T-helper 2 cell treated with Interferon-gamma antibody and Interleukin-4, amounts not matched to agents 5 μg/mL and 100 μg/mL, for 36 hours (primary cell): ENCODE measurements around the gene GDF15.

ENCODE experiments used
- DNase-seq: peaks from one replicate; pipeline ENCODE4 v3.0.0; 2021; ENCODE audit warnings: low spot score
- H3K27ac Mint-ChIP-seq: one replicate; pipeline ENCODE4 v1.8.0; 2021; ENCODE audit warnings: mild to moderate bottlenecking, mixed read lengths
- H3K27me3 Mint-ChIP-seq: one replicate; pipeline ENCODE4 v1.8.0; 2021; ENCODE audit warnings: low read depth, mixed read lengths
- H3K36me3 Mint-ChIP-seq: one replicate; pipeline ENCODE4 v1.8.0; 2021; ENCODE audit warnings: low read depth, mixed read lengths
- H3K4me1 Mint-ChIP-seq: one replicate; pipeline ENCODE4 v1.8.0; 2021; ENCODE audit warnings: low read depth, mixed read lengths
- H3K4me3 Mint-ChIP-seq: one replicate; pipeline ENCODE4 v1.8.0; 2022; ENCODE audit warnings: mild to moderate bottlenecking, moderate library complexity, mixed read lengths
- H3K9me3 Mint-ChIP-seq: one replicate; pipeline ENCODE4 v1.8.0; 2021; ENCODE audit warnings: mixed read lengths

Gene GDF15

DNA sequence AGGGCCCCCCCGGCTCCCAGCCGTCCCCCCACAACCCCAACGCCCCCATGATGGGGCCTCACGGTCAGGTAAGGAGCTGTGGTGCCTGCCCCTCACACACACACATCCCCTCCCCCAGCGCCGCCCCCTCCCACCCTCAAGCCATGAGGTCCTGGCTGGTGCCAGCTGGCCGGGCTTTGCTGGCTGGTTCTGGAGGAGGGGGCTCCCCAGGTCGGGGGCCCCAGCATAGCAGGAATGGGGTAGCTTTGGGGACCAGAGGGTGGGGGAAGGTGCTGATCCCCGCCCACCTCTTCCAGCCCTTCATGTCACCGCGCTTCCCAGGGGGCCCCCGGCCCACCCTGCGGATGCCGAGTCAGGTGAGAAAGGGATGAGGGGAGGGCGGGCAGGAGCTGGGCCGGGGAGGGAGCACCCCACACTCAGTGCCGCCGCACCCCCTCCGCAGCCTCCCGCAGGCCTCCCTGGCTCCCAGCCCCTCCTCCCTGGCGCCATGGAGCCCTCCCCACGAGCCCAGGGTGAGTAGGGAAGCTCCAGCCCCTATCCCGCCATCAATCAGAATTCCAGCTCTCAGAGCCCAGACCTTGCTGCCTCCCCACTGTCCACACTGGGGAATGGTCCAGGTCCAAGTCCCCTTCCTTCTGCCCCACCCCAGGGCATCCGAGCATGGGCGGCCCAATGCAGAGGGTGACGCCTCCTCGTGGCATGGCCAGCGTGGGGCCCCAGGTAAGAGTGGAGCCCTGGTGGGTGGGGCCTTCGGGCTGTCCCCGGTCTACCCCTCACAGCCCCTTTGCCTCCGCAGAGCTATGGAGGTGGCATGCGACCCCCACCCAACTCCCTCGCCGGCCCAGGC, 45.6 kb downstream of the GDF15 start:
- H3K4me3 Mint-ChIP-seq = no peak overlapping the region
- no peak overlapping the region for H3K27ac Mint-ChIP-seq
- H3K27me3 Mint-ChIP-seq = no peaks in the 10 kb centered on the region
- peaks cover 11% of the 10 kb centered on the region for H3K4me1 Mint-ChIP-seq
- H3K36me3 Mint-ChIP-seq = peaks cover 15% of the 10 kb centered on the region
- DNase-seq = no peak
- H3K9me3 Mint-ChIP-seq = no peaks in the 10 kb centered on the region

DNA sequence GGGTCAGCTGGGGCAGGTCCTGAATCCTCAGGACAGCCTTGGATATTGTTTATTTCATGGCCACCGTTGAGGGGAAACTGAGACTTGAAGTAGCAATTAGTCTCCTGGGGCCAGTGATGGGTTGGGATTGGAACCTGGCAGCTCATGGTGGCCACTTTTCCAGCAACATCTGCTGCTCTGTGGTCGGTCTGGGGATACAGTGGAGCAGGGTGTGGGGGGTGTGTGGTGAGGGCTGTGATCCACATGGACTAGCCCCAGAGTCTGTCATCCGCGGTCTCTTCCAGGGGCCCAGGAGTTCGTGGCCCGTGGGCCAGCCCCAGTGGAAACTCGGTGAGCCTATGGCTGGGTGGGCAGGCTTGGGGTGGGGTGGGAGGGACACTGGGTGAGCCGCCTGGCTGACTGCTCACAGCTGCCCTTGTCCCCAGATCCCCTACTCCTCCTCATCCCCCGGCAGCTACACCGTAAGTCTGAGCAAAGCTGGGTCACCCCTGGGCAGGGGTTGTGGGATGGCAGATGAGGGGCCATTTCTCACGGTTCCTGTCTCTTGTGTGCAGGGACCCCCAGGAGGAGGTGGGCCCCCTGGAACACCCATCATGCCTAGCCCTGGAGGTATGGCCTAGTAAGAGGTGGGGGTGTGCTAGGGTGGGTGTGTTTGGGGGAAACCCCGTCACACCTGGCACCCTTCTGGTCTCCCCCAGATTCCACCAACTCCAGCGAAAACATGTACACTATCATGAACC, 46.5 kb downstream of the GDF15 start:
- Mint-ChIP-seq H3K4me1 (peaks cover 11% of the 10 kb centered on the region), H3K27ac (no peak overlapping the region), H3K9me3 (no peaks in the 10 kb centered on the region), H3K36me3 (peaks cover 15% of the 10 kb centered on the region), H3K4me3 (no peak overlapping the region), H3K27me3 (no peaks in the 10 kb centered on the region)
- DNase-seq = no peak

DNA sequence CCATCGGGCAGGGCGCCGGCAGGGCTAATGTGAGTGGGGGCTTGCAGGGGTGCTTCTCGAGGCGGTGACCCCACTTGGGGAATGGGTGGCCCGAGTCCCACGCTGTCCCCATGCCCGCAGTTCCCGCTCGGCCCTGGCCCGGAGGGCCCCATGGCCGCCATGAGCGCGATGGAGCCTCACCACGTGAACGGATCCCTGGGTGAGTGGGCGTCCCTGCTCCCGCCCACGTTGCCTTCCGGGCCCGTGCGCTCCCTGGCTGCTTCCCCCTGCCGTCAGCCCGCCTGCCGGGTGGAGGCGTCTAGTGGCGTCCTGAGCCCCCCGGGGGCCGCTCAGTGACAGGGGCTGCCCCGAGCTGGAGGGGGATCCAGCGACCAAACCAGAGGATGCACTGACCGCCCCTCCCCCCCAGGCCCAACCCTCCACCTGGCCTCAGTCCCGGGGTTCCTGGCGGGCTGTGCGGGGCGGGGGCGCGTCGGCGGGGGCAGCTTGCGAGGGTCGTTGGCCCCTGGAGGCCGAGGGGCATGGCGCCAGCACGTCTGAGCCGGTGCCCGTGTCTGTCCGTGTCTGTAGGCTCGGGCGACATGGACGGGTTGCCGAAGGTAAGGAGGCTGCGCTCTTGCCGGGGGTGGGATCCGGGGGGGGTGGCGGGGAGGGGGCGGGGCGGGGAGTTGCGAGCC, 47.2 kb downstream of the GDF15 start:
- Mint-ChIP-seq H3K27me3 (no peaks in the 10 kb centered on the region), H3K9me3 (no peaks in the 10 kb centered on the region), H3K27ac (no peak overlapping the region), H3K4me1 (peaks cover 11% of the 10 kb centered on the region), H3K4me3 (no peak overlapping the region), H3K36me3 (peaks cover 15% of the 10 kb centered on the region)
- no peak for DNase-seq

DNA sequence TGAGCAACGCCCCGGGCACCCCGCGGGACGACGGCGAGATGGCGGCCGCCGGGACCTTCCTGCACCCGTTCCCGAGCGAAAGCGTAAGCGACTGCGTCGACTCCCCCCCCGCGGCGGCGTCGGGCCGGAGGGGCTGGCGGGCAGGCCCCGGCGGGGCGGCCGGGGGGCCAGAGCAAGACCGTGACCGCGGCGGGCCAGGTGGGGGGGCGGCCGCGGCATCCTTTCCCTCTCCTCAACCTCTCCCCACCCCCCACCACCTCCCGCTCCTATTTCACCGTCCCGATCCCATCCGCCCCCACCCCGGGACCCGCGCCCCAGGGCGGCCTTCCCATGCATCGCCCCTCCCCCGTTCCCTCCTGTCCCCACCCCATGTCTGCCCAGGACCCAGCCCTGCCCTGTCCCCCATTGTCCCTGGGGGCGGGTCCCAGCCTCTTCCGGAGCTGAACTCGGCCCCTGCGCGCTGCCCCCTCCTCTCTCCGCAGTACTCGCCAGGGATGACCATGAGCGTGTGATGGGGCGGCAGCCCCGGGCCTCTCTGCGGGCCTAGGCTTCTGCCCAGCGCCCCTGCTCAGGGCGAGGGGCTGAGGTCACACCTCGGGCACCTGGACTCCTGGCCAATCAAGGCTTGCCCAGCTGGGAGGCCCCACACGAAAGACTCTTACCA, 47.9 kb downstream of the GDF15 start:
- peaks cover 11% of the 10 kb centered on the region for H3K4me1 Mint-ChIP-seq
- no peak for DNase-seq

DNA sequence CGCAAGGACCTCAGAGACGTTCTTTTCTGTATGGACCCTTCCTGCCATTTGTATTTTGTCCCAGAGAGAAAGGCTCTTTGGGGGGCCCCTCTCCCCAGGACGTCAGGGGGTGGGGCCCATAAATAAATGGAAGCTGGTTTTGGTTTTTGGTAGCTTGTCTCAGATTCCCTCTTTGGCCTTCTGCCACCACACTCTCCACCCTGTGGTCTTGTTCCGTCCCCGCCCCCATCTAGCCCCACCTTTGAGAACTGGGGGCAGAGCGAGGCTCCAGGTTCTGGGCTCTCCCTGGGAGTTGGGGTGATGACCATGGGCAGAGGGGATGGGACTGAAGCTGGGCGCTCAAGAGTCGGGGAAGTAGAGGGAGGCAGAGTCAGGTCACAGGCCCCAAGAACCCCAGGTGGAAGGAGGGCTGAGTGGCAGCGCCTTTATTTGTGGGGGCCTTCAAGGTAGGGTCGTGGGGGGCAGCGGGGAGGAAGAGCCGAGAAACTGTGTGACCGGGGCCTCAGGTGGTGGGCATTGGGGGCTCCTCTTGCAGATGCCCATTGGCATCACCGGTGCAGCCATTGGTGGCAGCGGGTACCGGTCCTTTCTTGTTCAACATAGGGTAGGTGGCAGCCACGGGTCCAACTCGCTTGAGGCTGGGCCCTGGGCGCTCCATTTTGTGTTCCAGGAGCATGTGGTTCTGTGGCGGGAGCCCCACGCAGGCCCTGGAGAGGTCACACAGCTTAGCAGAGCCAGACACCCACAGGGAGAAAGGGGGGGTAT, 48.6 kb downstream of the GDF15 start:
- no peak for DNase-seq
- Mint-ChIP-seq H3K27ac (no peak overlapping the region), H3K27me3 (no peaks in the 10 kb centered on the region), H3K36me3 (peaks cover 15% of the 10 kb centered on the region), H3K4me1 (peaks cover 11% of the 10 kb centered on the region), H3K4me3 (peak overlapping the region; percentile 12), H3K9me3 (no peaks in the 10 kb centered on the region)

More for the DNA sequence above, 47.9 kb downstream of the GDF15 start:
- Mint-ChIP-seq H3K36me3 (peaks cover 15% of the 10 kb centered on the region), H3K27ac (no peak overlapping the region), H3K27me3 (no peaks in the 10 kb centered on the region), H3K9me3 (no peaks in the 10 kb centered on the region), H3K4me3 (peak overlapping the region; percentile 12)

DNA sequence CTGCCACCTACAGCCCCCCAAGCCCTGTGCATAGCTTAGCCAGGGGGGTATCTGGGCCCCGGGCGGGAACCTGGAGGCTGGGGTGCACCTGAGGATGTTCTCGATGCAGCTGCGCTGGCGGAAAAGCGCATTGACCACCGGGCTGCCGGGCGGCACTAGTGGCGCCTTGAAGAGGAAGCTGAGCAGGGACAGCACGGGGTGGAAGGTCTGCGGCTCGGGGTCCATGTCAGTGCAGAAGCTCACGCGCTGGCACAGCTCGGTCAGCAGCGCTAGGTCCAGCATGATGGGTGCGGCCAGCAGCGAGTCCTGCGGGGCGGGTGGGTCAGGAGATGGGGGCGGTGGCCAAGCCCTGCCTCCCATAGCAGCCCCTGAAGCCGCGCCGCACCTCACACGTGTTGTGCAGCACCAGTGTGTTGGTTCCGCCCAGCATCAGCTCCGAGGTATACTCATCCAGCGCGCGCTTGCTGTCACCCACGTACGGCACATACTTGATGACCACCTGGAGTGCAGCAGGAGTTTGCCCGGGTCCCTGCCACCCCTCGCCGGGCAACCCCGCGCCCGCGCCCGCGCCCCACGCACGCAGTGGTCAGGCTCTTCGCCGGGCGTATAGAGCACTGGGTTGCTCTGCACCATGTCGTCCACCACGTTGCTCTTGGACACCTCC, 49.4 kb downstream of the GDF15 start:
- Mint-ChIP-seq H3K4me3 (peak overlapping the region; percentile 7), H3K27me3 (no peaks in the 10 kb centered on the region), H3K9me3 (no peaks in the 10 kb centered on the region), H3K36me3 (peaks cover 12% of the 10 kb centered on the region), H3K27ac (no peak overlapping the region), H3K4me1 (peaks cover 8% of the 10 kb centered on the region)
- no peak for DNase-seq

DNA sequence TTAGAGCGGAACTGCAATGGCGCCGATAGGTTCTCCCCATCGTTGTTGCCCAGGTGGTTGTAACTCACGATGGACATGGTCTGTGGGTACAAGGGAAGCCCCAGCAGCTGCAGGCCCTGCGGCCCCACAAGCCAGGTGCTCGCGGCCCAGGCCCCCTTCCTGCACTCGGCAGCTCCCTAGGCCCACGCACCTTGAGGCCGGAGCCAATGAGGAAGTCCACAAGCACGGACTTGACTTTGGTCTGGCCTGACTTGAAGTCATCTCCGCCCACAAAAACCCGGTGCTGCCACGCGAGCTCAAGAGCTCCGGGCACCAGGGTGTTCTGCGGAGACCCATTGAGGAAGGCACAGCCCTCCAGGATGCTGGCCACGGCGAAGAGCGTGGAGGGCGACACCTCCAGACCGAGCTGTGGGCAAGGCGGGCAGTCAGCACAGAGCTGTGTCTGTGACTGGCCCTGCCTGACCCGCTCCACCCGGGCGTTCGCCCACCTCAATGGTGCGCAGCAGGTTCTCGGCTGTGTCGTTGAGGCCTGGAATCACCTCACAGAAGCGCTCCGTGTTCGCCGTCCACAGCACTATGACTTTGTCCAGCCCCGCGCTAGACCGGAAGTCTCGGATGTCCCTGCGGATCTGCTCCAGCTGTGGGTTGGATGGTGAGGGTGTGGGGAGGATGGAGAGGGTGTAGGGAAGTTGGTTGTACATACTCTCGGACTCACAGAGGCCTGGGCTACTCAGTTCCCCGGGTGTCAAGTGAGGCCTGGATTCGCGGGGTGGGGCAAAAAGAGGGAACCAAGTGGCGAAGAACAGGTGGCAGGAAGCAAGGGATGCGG, 50.1 kb downstream of the GDF15 start:
- Mint-ChIP-seq H3K36me3 (peaks cover 15% of the 10 kb centered on the region), H3K4me1 (peaks cover 8% of the 10 kb centered on the region), H3K27ac (peak overlapping the region; percentile 26), H3K27me3 (no peaks in the 10 kb centered on the region), H3K9me3 (no peaks in the 10 kb centered on the region), H3K4me3 (peak overlapping the region; percentile 74)
- DNase-seq = no peak

DNA sequence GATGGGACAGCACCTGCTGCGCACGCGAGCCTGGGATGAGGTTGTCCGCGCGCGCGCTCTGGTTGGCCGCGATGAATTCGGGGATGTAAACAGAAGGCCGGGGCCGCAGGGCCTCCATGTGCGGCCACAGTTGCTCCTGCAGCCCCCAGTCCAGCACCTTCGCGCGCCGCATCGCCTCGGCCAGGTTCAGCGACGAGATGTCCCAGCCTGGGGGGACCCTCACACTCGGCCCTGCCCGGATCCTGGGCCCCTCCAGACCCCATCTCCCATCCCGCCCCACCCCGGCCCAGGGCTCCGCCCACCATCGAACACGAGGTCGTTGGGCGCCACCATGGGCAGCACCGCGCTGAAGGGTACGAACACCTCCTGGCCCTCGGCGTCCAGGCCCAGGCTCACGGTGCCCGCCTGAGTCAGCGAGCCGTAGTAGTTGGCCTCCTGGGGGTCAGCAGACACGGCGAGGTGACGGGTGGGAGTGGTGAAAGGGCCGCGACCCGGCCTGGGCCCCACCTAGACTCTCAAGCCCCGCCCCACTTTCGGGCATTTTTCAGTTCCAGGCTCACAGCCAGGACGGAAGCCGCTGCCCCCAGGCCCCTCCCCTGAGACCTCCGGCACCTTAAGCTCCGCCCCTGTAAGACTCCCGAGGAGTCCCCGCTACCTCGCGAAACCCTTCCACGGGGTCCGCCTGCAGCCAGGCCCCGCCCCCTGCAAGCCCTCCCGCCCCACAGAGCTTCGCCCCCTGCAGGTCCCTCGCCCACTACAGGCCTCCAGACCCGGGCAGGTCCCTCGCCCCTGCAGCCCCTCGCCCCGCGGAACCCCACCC, 50.9 kb downstream of the GDF15 start:
- Mint-ChIP-seq H3K4me1 (peaks cover 13% of the 10 kb centered on the region), H3K27me3 (no peaks in the 10 kb centered on the region)

DNA sequence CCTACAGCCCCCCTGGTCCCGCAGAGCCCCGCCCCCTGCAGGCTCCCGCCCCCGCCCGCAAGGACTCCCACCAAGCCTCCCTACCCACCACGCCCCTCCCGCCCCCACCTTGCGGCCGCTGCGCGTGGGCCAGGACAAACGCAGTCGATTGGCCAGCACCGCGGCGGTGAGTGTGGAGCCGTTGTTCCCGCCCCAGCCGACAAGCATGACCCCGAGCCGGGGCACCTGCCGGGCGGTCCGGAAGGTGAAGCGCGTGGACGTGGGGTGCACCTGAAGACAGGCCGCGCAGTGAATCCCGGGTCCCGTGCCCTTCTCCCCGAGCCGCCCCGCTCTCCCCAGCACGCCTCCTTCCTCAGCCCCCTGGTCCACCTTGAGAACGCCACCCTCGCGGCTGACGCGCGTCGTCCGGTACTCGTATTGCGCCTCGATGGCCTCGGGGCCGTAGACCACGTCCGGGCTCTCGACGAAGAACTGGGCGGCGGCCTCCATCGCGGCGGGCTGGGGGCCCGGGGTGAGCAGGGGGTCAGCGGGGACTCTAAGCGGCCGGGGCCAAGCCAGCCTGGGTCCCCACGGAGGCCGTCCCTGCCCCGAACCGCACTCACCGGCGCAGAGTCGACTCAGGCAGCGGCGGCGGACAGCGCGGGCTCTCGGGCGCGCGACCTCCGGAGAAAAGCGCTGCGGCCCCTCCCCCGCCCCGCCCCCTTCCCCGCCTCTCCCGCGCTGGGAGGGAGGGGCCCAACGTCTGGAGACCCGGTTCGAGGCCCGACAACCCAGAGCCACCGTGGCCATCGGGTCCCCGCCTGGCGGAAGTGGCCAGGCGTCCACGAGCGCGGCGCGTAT, 51.8 kb downstream of the GDF15 start, which contains the start of gene ISYNA1:
Gene ISYNA1 (minus strand): TSS at position 643 of the 840 bp plus-strand sequence. CDS start 154 bp downstream, at position 489.
- Mint-ChIP-seq H3K36me3 (peaks cover 16% of the 10 kb centered on the region), H3K4me1 (peaks cover 18% of the 10 kb centered on the region), H3K27ac (no peak within 1 kb of the TSS), H3K4me3 (peak within 1 kb of the TSS; percentile 59), H3K9me3 (peaks cover 5% of the 10 kb centered on the region), H3K27me3 (no peaks in the 10 kb centered on the region)
- DNase-seq = peak; percentile 42

More for the DNA sequence above, 50.9 kb downstream of the GDF15 start:
- Mint-ChIP-seq H3K9me3 (no peaks in the 10 kb centered on the region), H3K36me3 (peaks cover 15% of the 10 kb centered on the region), H3K4me3 (peak overlapping the region; percentile 74), H3K27ac (peak overlapping the region; percentile 26)
- peak; percentile 66 for DNase-seq

DNA sequence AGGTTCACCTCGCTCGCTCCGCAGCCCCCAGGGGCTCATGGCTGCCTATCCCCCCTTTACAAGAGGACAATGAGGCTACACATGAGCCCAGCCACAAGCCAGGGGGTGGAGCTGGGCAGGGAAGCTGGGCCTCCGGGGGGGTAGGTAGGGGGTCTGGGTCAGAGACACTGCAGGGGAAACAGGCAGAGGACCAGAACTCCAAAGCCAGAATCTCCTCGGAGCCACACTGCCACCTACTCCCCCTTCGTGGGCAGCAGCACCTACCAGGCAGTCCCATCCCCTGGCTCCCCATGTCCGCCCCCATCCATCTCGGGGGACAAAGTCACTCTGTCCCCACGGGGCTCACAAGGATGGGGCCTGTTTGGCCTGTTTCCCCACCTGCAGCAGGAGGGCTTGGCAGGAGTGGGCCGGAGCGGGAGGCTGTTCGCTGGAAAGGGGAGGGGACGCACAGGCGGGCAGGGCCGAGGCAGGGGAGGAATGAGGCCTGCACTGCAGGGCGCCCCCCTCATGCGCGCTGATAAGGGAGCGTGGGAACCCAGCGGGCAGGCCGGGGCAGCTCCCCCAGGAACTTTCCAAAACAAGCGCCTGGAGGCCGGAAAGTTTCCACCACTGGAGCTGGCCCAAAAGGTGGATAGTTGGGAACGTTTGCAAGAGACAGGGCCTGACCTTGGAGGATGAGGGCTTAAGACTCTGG, 52.5 kb downstream of the GDF15 start:
- no peak overlapping the region for H3K27ac Mint-ChIP-seq
- H3K4me1 Mint-ChIP-seq = peaks cover 18% of the 10 kb centered on the region
- H3K36me3 Mint-ChIP-seq = peaks cover 20% of the 10 kb centered on the region
- DNase-seq = no peak
- peaks cover 5% of the 10 kb centered on the region for H3K9me3 Mint-ChIP-seq
- H3K4me3 Mint-ChIP-seq = no peak overlapping the region
- no peaks in the 10 kb centered on the region for H3K27me3 Mint-ChIP-seq
